B cell (primary cell): ENCODE measurements around the gene PHB1. TPM values are rescaled to one million over a fixed set of nuclear protein-coding genes. Genes with fewer than 3 reads are reported as not detected.

Experiments
- ATAC-seq: fragments of 200-7000 bp; cut with Tn5 transposase; one replicate; pipeline ENCODE4 v1.10.0; 2021; ENCODE audit warnings: low read depth, mild to moderate bottlenecking, moderate number of reproducible peaks, moderate library complexity
- CTCF ChIA-PET: fragments of 350-600 bp; sonication (Branson Sonifier 250); formaldehyde crosslinking; loops from one replicate; lab custom pipeline; 2021; ENCODE audit warnings: antibody characterized with exemption, inconsistent platforms; lab: Charles Lee
- POLR2A ChIA-PET: fragments of 350-600 bp; sonication (Branson Sonifier 250); formaldehyde crosslinking; loops from one replicate; lab custom pipeline; 2021; ENCODE audit warnings: antibody characterized with exemption; lab: Charles Lee
- DNase-seq: peaks from one replicate; pipeline ENCODE4 v3.0.0; 2013
- H2AFZ ChIP-seq: 2 replicates; pipeline ENCODE4 v1.6.1; 2012; ENCODE audit warnings: mild to moderate bottlenecking, low read depth, low read length; ENCODE audit not compliant: insufficient read depth, poor library complexity, severe bottlenecking
- H3K27ac ChIP-seq, 2 donors: 1 replicate in 1 of 2; 2 replicates in 1 of 2; pipeline ENCODE4 v1.5.1; 2012 to 2013; ENCODE audit warnings: low read length in 2 of 2, mild to moderate bottlenecking in 2 of 2, moderate library complexity in 1 of 2
- H3K27me3 ChIP-seq, 4 experiments: fragments of 200-600 bp in 1 of 4; sonication (generic) in 1 of 4; replicated peaks in 1 of 4; 1 replicate in 2 of 4; 2 replicates in 2 of 4; pipeline versions ENCODE4 v1.6.1 to v1.7.0; 2013 to 2016; ENCODE audit warnings: low read length in 3 of 4, mild to moderate bottlenecking in 2 of 4, mixed read lengths in 1 of 4, moderate library complexity in 1 of 4; ENCODE audit not compliant: insufficient read depth in 4 of 4, control insufficient read depth in 3 of 4; ENCODE audit errors: control extremely low read depth in 1 of 4
- H3K36me3 ChIP-seq, 2 experiments: replicated peaks in 1 of 2; 1 replicate in 1 of 2; 2 replicates in 1 of 2; pipeline versions ENCODE4 v1.6.1 to v1.7.1; 2013; ENCODE audit warnings: low read length in 1 of 2; ENCODE audit not compliant: insufficient read depth in 2 of 2, control insufficient read depth in 1 of 2; ENCODE audit errors: control extremely low read depth in 1 of 2, extremely low read depth in 1 of 2
- H3K4me1 ChIP-seq, 2 donors: fragments of 200-600 bp in 1 of 2; sonication (generic) in 1 of 2; 1 replicate in 1 of 2; 2 replicates in 1 of 2; pipeline versions ENCODE4 v1.5.1 to v1.6.1; 2013 to 2017; ENCODE audit warnings: low read length in 2 of 2; ENCODE audit not compliant: control insufficient read depth in 2 of 2, insufficient read depth in 2 of 2
- H3K4me2 ChIP-seq: replicated peaks from 2 replicates; pipeline ENCODE3; 2012; ENCODE audit warnings: mild to moderate bottlenecking, low read depth, low read length; ENCODE audit not compliant: poor library complexity, severe bottlenecking
- H3K4me3 ChIP-seq, 5 experiments: fragments of 200-600 bp in 1 of 5; sonication (generic) in 1 of 5; 1 replicate in 3 of 5; 2 replicates in 2 of 5; pipeline versions ENCODE4 v1.5.1 to v1.7.0; 2011 to 2016; ENCODE audit warnings: low read length in 4 of 5, mild to moderate bottlenecking in 4 of 5, low read depth in 2 of 5, control low read depth in 1 of 5, moderate library complexity in 1 of 5; ENCODE audit not compliant: insufficient read depth in 1 of 5; ENCODE audit errors: control extremely low read depth in 1 of 5, extremely low read depth in 1 of 5
- H3K79me2 ChIP-seq: fragments of 200-600 bp; sonication (generic); one replicate; pipeline ENCODE4 v1.6.0; 2016; ENCODE audit warnings: low read length; ENCODE audit not compliant: control insufficient read depth, insufficient read depth
- H3K9ac ChIP-seq: fragments of 200-600 bp; sonication (generic); 2 replicates; pipeline ENCODE4 v1.6.1; 2017; ENCODE audit warnings: mild to moderate bottlenecking, low read length, moderate library complexity
- H3K9me3 ChIP-seq, 3 donors: one replicate each; pipeline versions ENCODE4 v1.6.1 to v1.7.1; 2013; ENCODE audit warnings: low read length in 2 of 3; ENCODE audit not compliant: control insufficient read depth in 2 of 3, insufficient read depth in 1 of 3; ENCODE audit errors: control extremely low read depth in 1 of 3
- H4K20me1 ChIP-seq: 2 replicates; pipeline ENCODE4 v1.6.0; 2012; ENCODE audit warnings: mild to moderate bottlenecking, low read length; ENCODE audit not compliant: insufficient read depth, control insufficient read depth, poor library complexity, severe bottlenecking
- H3K27ac Mint-ChIP-seq: one replicate; pipeline ENCODE4 v1.8.0; 2021; ENCODE audit warnings: mixed read lengths
- H3K27me3 Mint-ChIP-seq: one replicate; pipeline ENCODE4 v1.8.0; 2021; ENCODE audit warnings: mixed read lengths
- H3K4me1 Mint-ChIP-seq: one replicate; pipeline ENCODE4 v1.8.0; 2021; ENCODE audit warnings: mixed read lengths
- H3K4me3 Mint-ChIP-seq: one replicate; pipeline ENCODE4 v1.8.0; 2021; ENCODE audit warnings: mixed read lengths
- H3K9me3 Mint-ChIP-seq: one replicate; pipeline ENCODE4 v1.8.0; 2022; ENCODE audit warnings: mixed read lengths; ENCODE audit not compliant: insufficient read depth
- EZH2 ChIP-seq: IDR thresholded peaks from 2 replicates; pipeline ENCODE4 v1.6.1; 2012; ENCODE audit warnings: borderline replicate concordance, low read depth, mild to moderate bottlenecking, moderate library complexity, low read length; ENCODE audit not compliant: insufficient read depth, poor library complexity, severe bottlenecking
- WGBS: methylation state at CpG from one replicate; pipeline ENCODE4 v1.1.5; 2013; ENCODE audit warnings: missing lambda C conversion rate; ENCODE audit not compliant: insufficient coverage; 5-methylcytosine and 5-hydroxymethylcytosine counted together
- intact Hi-C: fragments of 100-400 bp; cut with micrococcal nuclease; formaldehyde crosslinking; loops from one replicate; pipeline ENCODE4 v1.10.0; 2022
- polyA plus RNA-seq: library from polyadenylated mRNA; depleted of rRNA; stranded (reverse); fragments of >200 nt; gene quantifications from 2 replicates; pipeline ENCODE4 v1.2.3, GENCODE V29; 2012
- total RNA-seq, 2 donors: library from RNA; stranded (reverse); fragments of 120-200 nt in 1 of 2; gene quantifications; 1 replicate in 1 of 2; 2 replicates in 1 of 2; pipeline versions ENCODE4 v1.2.3 to v1.2.4, GENCODE V29; 2013 to 2022
- TF ChIP-seq, protein P1 (sequence below): fragments of 200-600 bp; IDR thresholded peaks from one replicate; pipeline ENCODE4 v1.8.0; 2022; ENCODE audit warnings: antibody characterized with exemption, mild to moderate bottlenecking

The PHB1 gene
- total and polyA plus RNA-seq, 2 donors (not counting 1 experiment from before 2014, with no cell fraction given) = 45.5 to 72.3 TPM

DNA sequence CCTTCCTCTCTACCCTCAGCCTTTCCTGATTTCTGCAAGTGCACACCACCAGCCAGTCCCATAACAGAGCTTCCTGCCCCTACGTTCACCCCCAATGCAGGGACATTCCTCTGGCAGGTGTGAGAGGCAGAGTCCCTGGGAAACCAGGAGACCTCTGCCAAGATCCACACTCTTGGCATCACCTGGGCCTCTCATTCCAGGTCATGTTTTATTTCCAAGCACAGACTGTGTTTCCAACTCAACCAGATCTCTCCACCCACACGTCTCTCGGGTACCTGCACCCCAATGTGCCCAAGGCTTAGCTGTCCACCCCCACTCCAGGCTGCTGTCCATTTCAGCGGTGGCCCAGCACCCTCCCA lies 21.0 kb upstream of the PHB1 start:
- 77% methylated on average over 4 of the region's 4 CpGs for WGBS
- H3K4me3 Mint-ChIP-seq = no peak overlapping the region
- H4K20me1 ChIP-seq = no peaks in the 10 kb centered on the region
- no peak overlapping the region for H2AFZ ChIP-seq
- H3K79me2 ChIP-seq = no peaks in the 10 kb centered on the region
- DNase-seq (no peak), ATAC-seq (no peak)
- CTCF ChIA-PET = interaction anchor here (0.7 to 6.8 kb wide), 5 partner anchors 10 to 226 kb away, joined by 3 to 57 read pairs (median 8); no protein-coding TSS in a partner anchor
- H3K9me3 Mint-ChIP-seq = no peaks in the 10 kb centered on the region
- peaks cover 45% of the 10 kb centered on the region for H3K27me3 Mint-ChIP-seq
- H3K9ac ChIP-seq = no peak overlapping the region
- H3K27ac Mint-ChIP-seq = no peak overlapping the region
- H3K4me1 Mint-ChIP-seq = peaks cover 12% of the 10 kb centered on the region
- POLR2A ChIA-PET = no interaction called here
- H3K4me1 ChIP-seq = peaks cover 10 to 11% of the 10 kb centered on the region in 2 donors
- no peak overlapping the region for H3K4me2 ChIP-seq
- no peaks in the 10 kb centered on the region for H3K36me3 ChIP-seq
- H3K27ac ChIP-seq = no peak overlapping the region
- TF ChIP-seq, protein P1, sequence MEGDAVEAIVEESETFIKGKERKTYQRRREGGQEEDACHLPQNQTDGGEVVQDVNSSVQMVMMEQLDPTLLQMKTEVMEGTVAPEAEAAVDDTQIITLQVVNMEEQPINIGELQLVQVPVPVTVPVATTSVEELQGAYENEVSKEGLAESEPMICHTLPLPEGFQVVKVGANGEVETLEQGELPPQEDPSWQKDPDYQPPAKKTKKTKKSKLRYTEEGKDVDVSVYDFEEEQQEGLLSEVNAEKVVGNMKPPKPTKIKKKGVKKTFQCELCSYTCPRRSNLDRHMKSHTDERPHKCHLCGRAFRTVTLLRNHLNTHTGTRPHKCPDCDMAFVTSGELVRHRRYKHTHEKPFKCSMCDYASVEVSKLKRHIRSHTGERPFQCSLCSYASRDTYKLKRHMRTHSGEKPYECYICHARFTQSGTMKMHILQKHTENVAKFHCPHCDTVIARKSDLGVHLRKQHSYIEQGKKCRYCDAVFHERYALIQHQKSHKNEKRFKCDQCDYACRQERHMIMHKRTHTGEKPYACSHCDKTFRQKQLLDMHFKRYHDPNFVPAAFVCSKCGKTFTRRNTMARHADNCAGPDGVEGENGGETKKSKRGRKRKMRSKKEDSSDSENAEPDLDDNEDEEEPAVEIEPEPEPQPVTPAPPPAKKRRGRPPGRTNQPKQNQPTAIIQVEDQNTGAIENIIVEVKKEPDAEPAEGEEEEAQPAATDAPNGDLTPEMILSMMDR = no peak
- no peak for TF ChIP-seq EZH2
- intact Hi-C loops = loop anchor here (1.0 kb wide), 1 partner anchor 121 kb away; no protein-coding TSS in a partner anchor
- H3K9me3 ChIP-seq = peaks cover 0 to 4% (median 0%) of the 10 kb centered on the region in 3 donors
- no peak overlapping the region for H3K4me3 ChIP-seq
- H3K27me3 ChIP-seq = peaks cover 0 to 34% (median 5%) of the 10 kb centered on the region in 4 experiments

DNA sequence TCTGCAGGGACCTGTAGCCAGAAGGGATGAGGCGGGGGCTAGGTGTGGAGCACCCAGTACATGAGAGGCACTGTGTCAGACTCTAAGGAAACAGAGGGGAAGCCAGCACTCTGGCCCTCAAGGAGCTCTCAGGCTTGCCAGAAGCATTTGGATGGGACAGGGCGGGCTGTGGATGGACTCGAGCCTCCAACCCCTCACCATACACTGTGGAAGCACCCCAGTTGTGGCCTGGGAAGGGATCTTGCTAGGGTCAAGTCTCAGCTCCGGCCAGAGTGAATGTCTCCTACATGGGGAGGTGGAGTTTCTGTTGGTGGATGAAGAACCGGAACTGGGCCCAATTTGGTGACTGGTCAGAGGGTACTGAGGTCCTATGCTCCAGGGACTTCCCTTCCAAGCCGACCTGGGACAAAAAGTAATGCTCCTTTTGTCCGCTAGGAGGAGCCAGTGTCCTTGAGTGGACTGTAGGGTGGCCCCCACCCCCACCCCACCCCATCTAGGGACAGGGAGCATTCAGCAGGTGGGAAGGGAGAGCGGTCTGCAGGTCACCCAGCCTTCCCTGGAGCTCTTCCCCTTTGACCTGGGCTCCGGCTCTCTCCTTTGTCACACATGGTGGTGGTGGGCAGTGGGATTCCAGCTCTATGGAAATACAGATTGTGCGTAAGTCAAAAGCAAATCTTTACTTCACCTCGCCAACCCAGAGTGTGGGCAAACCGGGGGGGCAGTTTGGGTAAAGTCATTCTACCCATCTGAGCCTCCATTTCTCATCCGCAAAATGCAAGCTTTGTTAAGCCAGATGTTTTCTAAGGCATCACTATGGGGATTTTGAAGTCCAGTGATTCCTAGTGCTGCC lies 20.4 kb upstream of the PHB1 start:
- POLR2A ChIA-PET = no interaction called here
- Histone ChIP-seq H4K20me1 (no peaks in the 10 kb centered on the region), H3K36me3 (no peaks in the 10 kb centered on the region), H3K27me3 (peaks cover 0 to 29% (median 5%) of the 10 kb centered on the region in 4 experiments), H2AFZ (no peak overlapping the region), H3K9ac (no peak overlapping the region), H3K4me1 (peaks cover 10 to 11% of the 10 kb centered on the region in 2 donors), H3K4me3 (no peak overlapping the region), H3K27ac (no peak overlapping the region), H3K4me2 (no peak overlapping the region), H3K79me2 (no peaks in the 10 kb centered on the region), H3K9me3 (peaks cover 0 to 4% (median 0%) of the 10 kb centered on the region in 3 donors)
- 60% methylated on average over 6 of the region's 13 CpGs for WGBS
- no peak overlapping the region for H3K27ac Mint-ChIP-seq
- DNase-seq (peak; percentile 57), ATAC-seq (peak; percentile 33)
- CTCF ChIA-PET = interaction anchor here (0.7 to 6.8 kb wide), 5 partner anchors 9 to 227 kb away, joined by 3 to 57 read pairs (median 8); no protein-coding TSS in a partner anchor
- peaks cover 39% of the 10 kb centered on the region for H3K27me3 Mint-ChIP-seq
- H3K9me3 Mint-ChIP-seq = no peaks in the 10 kb centered on the region
- intact Hi-C loops = loop anchor here (1.0 kb wide), 1 partner anchor 121 kb away; no protein-coding TSS in a partner anchor
- H3K4me3 Mint-ChIP-seq = no peak overlapping the region
- no peak for TF ChIP-seq EZH2
- TF ChIP-seq, protein P1 = peak; percentile 74
- peaks cover 10% of the 10 kb centered on the region for H3K4me1 Mint-ChIP-seq
